SU-DHL-6 (cell line): ENCODE results near the gene TMEM235.

Experiments
- EZH2phosphoT487 ChIP-seq: fragments of 200-600 bp; sonication (generic), shearing (Covaris generic); conservative IDR thresholded peaks from 2 replicates; pipeline ENCODE4 v1.6.1; 2018; ENCODE audit warnings: mild to moderate bottlenecking, antibody characterized with exemption, low read length, moderate library complexity, mixed read lengths
- TF ChIP-seq, protein P1 (sequence below): fragments of 200-600 bp; sonication (generic); IDR thresholded peaks from one replicate; pipeline ENCODE4 v1.5.1; 2017; ENCODE audit warnings: antibody characterized with exemption, mild to moderate bottlenecking, low read length, moderate library complexity; ENCODE audit not compliant: insufficient read depth, poor library complexity, severe bottlenecking

DNA sequence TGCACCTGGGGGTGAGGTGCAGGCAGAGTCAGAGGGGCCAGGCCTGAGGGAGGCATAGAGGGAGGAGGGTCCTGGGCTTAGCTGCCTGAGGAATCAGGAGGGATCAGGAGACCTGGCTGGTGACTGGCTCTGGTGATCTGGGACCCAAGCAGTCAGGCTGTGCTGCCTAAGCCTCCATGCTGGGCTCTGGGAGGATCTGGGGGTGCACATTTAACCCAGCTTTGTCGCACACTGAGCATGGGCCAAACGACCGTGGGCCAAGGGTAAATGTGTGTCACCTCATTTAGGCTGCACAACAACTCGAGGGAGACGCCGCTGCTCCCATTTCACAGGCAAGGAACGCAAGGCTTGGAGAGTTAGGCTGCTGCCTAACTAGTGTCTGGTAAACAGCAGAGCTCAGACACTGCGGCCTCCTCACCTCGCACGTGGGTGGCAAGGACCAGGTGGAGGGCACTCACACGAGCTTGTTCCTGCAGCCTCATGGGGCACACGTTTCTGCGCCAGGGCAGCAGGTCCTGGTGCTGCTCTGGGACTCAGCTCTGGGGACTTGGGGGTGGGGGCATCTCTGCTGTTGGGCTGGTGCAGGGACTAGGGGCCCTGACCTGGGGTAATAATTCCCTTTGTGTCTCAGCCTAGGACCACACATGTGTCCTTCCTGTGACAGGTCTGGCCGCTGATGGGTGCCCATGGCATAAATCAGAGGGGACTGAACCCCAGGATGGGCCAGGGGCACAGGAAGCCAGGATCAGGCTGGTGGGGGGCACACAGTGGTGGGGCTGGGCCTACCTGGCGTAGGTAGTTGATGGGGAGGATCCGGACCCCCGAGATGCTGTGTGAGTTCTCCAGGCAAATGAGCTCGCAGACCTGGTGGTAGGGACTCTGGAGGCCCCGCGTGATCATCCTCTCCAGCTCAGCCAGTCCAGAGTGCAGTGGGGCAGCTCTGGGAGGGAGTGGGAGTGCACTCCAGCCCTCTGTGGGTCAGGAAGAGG lies 18.7 kb downstream of the TMEM235 start:
- TF ChIP-seq, protein P1, sequence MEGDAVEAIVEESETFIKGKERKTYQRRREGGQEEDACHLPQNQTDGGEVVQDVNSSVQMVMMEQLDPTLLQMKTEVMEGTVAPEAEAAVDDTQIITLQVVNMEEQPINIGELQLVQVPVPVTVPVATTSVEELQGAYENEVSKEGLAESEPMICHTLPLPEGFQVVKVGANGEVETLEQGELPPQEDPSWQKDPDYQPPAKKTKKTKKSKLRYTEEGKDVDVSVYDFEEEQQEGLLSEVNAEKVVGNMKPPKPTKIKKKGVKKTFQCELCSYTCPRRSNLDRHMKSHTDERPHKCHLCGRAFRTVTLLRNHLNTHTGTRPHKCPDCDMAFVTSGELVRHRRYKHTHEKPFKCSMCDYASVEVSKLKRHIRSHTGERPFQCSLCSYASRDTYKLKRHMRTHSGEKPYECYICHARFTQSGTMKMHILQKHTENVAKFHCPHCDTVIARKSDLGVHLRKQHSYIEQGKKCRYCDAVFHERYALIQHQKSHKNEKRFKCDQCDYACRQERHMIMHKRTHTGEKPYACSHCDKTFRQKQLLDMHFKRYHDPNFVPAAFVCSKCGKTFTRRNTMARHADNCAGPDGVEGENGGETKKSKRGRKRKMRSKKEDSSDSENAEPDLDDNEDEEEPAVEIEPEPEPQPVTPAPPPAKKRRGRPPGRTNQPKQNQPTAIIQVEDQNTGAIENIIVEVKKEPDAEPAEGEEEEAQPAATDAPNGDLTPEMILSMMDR, result no peak
- TF ChIP-seq EZH2phosphoT487, result no peak
